HG03460 (cell line): ENCODE measurements around the gene RSPH1.

Source experiments
- ATAC-seq: cut with Tn5 transposase; IDR thresholded peaks from one replicate; pipeline ENCODE4 v1.9.1; 2021; ENCODE audit not compliant: unreplicated experiment

The RSPH1 gene

DNA sequence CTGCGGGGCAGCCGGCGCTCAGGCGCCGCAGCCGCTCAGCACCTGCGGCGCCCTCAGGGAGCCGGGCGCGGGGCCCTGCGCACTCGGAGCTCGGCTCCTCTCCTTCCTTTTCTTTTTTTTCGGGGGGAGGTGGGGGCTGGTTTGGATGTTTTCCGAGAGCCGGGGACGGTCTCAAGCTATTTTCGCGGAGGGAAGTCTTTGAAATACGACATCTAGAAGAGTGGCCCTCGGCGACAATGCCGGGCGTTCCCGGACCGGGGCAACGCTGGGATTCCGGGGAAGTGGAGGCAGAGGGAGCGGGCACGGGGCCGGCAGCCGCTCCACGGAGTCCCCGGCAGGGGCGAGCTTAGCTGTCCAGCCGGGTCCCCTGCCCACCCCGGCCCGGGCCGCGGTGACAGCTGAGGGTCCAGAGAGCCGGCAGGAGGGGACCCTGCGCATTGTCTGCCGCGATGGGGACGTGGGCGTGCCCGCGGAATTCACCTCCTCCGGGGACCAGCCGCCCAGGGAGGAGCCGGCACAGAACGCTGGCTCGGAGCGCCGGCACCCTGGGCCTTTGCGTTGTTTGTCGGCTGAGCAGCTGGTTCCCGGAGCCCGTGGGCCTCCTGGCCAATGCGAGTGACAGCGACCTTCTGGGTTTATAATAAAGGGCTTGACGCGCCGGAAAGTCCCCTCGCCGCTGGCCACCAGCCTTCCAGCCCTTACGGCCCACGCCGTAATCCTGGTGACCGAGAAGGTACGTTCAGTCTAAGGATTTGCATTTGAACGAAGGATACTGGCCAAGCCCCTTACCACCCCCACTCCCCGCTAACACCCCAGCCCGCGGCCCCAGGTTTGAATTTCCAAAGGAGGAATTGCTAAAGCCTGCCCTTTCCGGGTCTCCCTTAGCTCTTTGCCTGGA is 18.2 kb upstream of the RSPH1 start:
- no peak for ATAC-seq

DNA sequence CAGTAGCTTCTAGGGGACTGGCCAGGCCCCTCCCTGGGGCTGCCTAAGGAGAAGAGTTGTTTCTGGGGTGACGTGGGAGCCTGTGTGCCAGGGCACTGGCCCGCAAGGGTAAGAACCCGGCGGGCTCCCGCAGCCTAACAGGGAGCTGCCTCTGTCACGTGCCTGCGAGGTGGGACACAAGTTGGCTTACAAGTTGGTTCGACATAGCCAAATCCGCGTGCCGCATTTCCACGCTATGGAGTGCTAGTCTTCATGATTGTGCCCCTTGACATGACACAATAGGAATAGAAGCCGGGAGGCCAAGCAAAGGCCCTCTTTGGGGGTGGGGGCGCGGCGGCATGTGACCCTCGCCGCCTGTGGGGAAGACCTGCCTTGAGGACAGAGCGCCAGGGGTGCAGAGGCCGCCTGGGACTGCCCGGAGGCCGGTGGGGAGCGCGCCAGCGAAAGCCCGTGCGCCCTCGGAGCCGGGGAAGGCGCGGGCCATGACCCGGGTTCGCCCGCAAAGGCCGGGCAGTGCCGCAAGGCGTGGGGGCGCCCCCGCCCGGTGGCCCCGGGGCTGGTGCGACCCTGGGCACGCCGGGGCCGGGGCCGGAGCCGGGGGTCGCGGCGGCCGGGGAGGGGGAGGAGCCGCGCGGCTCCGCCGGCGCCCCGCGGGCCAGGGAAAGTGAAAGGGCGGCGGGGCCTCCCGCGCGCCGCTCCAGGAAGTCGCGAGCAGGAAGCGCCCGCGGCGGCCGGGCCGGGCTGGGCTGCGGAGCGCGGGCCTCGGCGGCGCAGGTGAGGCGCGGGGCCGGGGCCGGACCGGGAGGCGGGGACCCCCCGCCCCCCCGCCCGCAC is 17.3 kb upstream of the RSPH1 start, which contains the start of gene SLC37A1:
SLC37A1 (plus strand) TSS at position 702 of the 834 bp plus-strand sequence. CDS start 4,603 bp downstream, outside the sequence.
- ATAC-seq, result peak; percentile 50

DNA sequence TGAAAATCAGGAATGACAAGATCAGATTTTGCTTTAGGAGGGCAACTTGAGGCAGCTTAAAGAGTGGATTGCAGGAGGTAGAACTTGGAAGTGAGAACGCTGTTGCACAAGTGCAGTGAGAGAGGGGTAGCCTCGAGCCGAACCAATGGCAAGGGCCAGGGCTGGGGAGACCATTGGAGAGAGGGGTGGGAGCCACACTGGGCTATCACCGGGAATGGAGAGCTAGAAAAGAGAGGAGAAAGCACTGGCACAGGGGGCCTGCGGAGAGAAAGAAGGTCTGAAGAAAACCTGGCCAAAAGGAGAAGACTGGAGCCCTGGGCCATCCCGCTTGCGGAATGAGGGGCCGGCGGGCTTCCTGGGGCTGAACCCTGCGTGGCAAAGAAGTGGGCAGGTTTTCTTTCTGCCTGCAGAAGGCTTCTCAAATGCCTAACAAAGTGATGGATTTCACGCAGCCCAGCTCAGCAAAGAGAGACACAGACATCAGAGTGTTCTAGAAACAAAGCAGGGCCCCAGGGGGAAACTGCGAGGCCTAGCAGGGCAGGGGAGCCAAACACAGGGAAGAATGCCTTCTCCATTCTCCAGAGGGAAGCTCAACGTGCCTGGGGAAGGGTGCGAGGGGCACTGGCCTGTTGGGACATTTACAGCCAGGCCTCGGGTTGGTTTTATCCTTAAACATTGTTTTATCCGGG is 16.5 kb upstream of the RSPH1 start:
- no peak for ATAC-seq

DNA sequence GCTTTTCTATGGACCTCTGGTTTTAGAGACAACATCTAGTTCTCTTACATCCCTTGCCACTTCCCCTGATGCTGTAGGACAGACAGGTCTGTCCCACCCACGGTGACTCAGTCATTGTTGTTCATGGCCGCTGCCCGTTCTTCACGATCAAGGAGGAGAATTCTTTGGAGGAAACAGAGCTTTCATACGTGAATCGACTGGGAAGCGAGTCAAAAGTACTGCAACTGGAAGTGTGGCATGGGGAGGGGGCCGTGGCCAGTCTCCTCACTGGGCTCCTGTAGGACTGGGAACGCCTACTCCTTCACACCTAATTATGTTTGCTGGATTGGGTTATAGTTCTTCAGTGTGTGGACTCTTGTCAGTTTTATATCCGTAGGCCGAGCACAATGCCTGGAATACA is 13.2 kb upstream of the RSPH1 start:
- no peak for ATAC-seq

DNA sequence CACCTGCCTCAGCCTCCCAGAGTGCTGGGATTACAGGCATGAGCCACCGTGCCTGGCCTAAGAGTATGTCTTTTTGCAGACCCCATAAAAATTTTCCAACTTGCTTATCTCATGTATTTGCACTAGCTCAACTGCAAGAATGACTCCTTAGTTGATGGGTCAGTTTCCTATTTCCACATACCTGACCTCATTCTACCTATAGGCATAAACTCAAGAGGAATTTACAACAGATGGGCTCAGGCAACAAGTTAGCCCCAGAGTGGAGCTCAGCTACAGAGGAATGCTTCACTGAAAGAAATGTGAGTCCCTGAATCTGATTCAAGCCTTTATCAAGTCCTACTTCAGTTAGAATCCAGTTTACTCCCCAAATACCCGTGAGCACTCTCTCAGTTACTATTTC is 12.3 kb upstream of the RSPH1 start:
- ATAC-seq, result no peak

DNA sequence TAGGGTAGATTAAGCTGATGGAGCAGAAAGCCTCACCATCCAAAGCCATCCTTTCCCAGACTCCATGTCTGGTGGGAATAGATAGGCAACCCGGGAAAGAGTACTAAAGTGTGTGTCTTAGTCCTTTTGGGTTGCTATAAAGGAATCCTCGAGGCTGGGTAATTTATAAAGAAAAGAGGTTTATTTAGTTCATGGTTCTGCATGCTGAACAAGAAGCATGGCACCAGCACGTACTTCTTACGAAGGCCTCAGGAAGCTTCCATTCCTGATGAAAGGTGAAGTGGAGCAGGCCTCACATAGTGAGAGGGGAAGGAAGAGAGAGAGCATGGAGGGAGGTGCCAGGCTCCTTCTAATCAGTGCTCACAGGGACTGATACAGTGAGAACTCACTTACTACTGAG is 11.4 kb upstream of the RSPH1 start:
- ATAC-seq, result no peak

DNA sequence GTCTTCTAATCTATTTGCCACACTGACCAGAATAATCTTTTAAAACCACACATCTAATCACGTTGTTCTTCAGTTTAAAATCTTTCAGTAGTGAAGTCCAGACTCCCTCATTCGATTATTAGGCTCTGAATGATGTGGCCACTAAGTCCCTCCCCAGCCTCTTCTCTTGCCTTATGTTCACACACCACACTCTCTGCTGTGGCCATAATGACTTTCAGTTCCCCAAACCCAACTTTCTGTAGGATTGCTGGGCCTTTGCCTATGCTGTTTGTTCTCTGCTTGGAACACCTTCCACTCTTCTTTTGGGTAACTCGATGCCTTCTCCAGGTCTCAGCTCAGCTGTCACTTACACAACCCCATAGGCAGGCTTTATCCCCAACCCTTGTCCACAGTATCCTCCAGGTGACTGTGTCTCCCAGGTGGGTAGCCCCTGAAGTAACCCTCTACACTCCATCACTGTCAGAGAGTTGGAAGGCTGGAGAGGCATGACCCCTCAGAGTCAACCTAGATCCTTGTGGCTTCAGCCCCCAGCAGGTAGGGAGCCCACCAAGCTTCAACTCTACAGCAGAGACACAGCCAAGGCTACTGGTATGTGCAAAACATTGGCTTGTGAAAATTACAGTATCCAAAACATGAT is 9.2 kb upstream of the RSPH1 start:
- peak; percentile 80 for ATAC-seq

DNA sequence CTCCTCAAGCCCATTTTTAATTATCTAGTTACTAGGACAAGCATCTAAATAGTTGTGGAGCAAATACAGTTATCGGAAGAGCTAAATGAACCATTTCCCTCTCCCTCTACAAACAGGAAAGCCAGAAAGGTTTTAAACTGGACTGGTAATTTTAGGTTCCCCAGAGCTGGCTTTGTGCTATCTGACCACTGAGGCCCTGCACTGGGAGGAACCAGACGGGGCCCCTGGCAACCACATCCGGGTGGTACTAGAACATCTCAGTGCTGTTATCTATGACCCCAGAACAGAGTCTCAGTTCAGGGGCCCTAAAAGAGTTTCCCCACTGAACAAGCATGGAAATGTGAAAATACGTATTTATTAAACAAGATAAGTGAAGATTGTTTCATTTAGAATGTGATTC is 7.7 kb upstream of the RSPH1 start:
- ATAC-seq, result peak; percentile 56

DNA sequence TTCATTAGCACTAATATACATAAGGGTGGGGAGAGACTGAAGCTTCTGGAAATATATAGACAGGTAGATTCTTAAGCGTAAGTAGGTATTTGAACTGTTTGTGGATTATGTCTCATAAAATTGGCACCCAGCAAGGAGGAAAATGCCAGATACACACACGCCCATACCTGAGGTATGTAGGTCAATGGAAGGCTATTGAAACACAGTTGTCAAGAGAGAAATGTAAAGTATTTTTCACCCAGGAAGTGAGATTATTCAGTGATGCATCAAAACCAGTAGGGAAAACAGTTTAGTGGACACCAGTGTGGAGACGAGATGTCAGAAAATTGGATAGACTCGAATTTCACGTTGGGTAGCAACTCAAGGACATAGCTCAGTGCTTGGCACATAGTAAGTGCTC is 4.7 kb upstream of the RSPH1 start:
- ATAC-seq, result no peak

DNA sequence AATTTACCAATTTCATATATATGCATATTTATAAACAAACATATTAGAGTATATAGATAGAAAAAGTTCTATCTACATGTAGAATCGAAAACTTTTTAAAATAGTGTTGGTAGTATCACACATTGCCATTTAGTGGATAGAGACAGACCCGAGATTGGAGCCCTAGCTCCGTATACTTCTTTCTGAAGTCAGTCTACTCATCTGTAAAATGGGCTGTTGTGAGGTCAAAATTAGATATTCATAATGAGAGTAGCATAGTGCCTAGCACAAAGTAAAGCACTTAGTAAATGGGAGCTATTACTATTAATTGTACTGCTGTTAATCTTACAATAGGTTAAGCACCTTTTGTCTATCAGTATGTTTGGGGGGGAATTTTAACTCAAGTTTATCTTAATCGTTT is 4.2 kb upstream of the RSPH1 start:
- no peak for ATAC-seq

DNA sequence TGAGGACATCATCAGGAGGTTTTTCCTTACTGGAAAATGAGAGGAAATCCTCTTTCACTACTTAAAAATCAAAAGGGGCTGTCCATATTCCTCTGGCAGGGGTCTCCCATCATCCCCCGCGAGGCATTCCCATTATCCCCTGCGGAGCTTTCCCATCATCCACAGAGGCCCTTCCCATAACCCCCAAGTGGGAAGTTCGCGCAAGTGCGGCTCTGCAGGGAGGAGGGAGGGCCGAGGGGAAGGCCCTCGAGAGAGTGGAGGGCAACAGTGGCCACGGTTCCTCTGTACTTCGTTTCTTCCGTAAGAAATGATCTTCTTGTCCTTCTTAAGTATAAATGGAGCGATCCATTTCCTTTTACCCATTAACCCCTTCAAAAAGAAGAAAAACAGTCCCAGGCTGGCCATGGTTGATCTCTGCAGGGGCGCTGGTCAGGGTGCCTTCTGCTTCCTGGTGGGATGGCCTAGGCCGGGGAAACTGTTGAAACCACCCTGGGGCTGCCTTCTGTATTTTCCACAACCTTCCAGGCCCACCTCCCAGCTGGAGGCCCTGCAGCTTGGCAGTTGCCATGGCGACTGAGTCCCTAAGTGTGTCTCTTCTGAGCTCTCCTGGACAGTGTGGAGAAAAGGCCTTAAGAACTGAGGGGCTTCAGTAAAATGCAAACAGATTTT is 3.6 kb upstream of the RSPH1 start:
- no peak for ATAC-seq

DNA sequence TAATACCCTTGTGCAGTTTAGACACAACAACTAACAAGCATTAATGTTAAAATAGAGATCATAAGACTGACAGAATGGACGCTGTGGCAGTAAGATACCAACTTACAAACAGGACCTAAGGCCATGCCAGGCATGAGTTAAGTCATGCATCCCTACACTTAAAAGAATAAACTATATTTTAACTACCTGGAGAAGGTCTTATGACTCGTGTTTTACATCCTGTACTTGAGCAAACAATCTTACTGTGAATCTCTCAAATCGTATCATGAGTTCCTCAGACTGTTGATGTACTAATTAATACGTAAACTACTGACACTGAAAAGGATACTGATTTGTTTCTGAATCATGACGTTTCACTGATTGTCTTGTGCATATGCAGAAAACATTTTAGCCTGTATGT is 2.0 kb upstream of the RSPH1 start:
- no peak for ATAC-seq

DNA sequence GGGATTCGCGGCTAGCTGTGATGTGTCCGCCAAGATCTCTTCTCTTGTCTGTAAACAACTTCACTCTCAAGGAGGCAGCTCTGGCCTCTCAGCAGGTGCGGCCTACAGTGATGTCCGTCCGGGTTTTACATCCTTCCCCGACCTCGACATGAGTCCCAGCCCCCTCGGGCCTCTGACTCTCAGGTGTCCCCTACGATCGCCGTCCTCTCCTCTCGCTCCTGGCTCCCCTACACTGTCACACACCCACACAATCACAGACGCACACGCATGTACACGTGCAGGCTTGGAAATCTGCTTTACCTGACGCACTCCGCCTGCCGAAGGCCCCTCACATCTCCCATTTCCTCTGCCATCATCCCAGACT is 797 bp upstream of the RSPH1 start:
- no peak for ATAC-seq

DNA sequence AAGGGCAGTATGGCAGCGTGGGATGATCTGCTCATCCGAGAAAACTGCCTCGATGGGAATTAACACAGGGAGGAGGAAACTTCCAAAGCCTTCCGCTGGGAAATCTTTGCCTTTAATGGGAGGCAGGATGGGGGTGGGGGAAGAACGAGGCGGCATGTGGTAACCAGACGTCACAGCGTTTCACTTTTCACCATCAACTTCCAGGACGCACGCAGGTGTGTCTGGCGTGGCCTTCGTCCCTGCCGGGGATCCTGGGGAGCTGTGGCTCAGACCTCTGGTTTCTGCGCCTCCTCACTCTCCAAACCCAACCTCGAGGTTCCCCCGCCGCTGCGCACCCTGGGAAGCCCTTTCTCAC is 282 bp downstream of the RSPH1 start:
- peak; percentile 13 for ATAC-seq

DNA sequence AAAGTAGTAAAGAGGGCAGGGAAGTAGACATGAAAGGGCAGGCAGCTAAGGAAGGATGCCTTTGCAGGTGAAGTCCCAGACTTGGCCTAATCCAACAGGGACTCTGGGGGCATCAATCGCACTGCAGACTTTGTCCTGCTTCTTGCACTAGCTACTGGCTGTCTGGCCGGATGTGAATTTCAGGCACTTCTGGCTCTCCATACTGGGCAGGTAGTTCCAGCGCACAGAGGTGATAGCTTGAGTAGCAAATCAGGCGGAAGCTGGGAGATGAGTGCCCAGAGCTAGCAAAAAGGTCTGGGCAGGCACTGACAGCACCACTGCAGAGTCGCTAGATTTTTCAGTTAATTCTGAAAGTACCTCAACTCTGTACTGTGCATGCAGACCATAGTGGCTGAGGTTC is 997 bp downstream of the RSPH1 start:
- no peak for ATAC-seq

DNA sequence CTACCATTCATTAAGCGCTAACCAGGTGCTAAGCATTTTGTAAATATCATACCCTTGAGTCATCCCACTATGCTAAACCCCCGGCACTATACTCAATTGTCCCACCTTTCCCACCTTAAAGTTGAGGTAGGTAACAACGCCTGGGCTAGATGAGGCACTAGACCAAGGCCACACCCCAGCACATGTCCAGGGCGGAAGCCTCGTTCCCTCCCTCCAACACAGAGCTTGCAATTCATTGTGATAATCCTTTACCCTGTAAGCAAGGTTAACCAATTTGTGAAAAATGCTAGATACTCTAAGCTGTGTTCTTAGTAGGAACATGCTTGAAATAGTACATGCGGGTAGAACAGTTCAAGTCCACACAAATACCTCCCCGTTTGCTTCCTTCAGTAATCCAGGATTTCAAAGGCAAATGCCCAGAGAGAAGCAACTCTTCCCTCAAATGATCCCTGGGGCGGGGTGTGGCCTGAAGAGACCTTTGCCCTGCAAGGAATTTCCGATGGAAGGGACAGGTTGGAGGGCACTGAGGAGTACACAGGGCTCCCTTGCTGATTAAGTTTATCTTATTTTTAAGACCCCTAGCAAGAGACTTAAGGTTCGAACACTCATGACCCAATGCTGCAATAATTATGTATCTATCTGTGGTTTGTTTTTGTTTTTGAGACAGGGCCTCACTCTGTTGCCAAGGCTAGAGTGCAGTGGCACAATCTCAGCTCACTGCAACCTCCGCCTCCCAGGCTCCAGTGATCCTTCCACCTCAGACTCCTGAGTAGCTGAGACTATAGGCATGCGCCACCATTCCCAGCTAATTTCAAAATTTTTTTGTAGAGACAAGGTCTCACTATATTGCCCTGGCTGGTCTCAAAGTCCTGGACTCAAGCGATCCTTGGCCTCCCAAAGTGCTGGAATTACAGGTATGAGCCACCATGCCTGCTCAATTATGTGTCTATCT is 2.6 kb downstream of the RSPH1 start:
- no peak for ATAC-seq

DNA sequence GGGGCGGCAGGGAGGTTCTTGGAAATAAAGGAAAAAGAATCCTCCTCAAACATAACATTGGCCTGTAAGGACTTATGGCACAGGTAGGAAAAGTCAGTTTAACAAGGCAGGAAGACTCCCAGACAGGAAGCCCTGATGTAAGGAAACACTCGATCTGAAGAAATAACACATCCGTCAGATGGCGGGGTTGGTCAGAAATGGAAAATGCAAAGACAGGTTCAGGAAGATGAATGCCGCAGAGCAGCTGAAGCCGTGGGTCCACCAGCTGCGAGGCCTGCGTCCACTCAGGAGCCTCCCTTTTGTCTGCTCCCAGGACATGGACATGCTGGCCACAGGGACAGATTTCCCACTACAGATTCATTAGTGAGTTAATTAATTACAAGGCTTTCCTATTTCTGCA is 3.8 kb downstream of the RSPH1 start:
- ATAC-seq, result no peak

DNA sequence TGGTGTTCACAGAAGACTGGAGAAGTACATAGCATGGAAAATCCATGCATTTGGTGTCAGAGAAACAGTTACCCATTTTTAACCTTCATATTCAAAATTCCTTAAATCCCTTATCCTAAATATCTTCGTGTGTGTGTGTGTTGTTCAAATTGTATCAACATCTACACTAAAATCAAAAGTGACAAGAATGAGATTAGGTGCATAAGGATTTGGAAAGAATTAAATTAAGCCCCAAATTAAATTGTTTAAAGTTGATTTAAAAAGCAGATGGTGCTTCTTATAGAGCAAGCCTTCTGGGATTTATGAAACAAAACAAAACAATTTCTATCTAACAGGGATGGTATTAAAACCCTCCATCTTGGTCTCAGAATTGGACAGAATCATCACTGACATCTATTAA is 4.7 kb downstream of the RSPH1 start:
- ATAC-seq, result no peak

DNA sequence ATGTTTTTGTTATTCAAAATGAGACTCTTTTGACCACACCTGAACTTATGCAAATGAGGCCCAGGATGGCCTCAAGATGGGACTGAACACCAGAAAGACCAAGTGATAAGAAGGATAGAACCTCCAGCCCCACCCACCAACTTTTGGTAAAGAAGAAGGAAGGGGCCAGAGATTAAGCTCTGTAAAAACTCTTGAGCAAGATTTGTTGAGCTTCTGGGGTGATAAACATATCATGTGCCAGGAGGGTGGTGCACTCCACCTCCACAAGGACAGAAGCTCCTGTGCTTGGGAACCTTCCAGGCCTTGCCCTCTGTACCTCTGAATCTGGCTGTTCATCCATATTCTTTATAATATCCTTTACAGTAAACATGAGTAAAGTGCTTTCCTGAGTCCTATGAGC is 5.3 kb downstream of the RSPH1 start:
- ATAC-seq, result no peak

DNA sequence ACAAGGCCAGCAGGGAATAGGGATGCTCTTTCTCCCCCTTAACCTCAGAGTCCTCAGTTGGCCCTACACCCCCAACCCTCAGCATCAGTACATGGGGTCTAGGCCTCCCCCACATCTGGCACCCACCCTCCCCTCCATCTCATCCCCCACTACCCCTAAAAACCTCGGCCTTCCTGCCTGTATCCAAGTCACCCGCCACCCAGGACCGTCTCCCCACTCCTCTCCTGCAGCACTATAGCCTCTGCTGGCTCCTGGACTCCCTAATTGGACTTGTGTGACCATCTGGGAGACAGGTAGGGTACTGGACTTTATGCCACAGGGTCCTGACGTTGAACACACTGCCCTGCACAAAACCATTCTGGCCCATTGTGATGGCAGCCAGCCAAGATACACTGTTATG is 6.0 kb downstream of the RSPH1 start:
- ATAC-seq, result no peak
